ENCODE measurements around the gene PPP1R13B.

The PPP1R13B gene

DNA sequence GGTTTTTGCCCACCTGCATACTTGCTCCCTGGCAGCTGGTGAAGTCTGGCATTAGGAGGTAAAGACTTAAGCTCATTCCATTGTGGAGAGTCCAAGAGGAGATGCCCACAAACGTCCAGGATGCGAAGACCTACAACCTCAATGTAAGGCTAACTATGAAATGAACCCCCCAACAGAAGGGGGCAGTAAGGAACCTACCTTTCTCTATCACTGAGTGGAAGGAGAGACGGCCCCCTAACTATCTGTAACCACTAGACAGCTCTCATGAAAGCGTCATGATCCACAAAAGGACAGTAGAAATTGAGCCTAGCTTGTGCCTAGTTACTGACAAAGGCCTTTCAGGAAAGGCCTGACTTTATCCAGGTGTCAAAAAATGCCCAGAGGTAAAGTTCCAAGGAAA is 76.5 kb downstream of the PPP1R13B start:
- no peak for DNase-seq

DNA sequence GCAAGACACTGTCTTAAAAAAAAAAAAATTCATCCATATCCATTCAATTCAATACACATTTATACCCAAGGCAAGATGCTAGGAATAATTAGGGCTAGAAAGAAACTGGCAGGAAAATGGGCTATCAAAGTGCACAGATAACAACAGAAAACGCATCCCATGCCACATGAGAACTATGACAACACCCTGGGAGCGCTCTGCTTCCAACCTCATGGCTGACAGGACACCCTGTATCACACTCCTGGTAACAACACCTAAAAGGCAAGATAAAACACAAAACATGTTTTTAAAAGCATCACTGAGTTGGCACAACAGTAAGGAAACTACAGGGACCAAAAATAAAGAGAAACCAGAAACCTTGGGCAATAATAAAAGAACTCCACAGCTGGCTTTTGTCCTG is 76.9 kb downstream of the PPP1R13B start:
- no peak for DNase-seq

DNA sequence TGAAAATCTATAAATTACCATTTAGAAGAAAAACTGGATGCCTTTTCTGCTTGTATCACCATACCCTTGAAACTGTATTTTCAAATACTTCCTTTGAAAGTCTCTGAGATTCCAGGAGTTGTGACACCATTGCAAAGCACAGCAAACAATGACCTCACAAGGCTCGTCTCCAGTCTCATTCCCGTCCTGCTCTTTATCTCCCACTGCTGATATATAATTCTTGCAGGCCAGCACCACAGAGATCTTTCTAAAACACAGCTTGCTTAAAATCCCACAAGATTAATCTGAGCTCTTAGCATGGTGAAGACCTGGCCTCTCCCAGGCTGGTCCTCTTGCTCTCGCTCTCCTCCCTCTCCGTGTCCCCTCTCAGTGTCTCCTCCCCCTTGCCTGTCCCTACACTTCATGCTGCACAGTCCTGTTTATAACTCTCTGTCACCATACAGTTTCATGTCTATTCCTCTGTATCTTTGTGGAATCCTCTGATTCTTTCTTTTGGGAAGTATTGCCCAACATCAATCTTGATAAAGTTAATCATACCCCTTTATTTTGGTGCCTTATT is 80.0 kb downstream of the PPP1R13B start:
- DNase-seq, result no peak

DNA sequence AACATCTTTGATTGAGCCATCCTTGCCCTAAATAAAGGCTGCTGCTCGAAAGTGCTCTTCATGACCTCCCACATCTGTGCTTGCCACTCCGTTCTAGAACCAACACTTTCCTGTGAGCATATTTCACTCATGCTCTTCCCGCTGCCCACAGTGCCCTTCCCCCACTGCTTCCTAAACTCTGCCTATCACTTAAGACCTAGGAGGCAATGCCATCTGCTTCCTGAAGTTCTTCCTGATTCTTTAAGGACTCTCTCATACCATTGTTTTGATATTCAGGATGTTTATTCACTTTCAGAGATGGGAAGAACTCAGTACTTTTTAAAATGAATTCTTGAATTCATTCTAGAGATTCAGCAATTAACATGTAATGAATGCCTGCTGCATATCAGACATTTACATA is 81.8 kb downstream of the PPP1R13B start:
- DNase-seq, result no peak

DNA sequence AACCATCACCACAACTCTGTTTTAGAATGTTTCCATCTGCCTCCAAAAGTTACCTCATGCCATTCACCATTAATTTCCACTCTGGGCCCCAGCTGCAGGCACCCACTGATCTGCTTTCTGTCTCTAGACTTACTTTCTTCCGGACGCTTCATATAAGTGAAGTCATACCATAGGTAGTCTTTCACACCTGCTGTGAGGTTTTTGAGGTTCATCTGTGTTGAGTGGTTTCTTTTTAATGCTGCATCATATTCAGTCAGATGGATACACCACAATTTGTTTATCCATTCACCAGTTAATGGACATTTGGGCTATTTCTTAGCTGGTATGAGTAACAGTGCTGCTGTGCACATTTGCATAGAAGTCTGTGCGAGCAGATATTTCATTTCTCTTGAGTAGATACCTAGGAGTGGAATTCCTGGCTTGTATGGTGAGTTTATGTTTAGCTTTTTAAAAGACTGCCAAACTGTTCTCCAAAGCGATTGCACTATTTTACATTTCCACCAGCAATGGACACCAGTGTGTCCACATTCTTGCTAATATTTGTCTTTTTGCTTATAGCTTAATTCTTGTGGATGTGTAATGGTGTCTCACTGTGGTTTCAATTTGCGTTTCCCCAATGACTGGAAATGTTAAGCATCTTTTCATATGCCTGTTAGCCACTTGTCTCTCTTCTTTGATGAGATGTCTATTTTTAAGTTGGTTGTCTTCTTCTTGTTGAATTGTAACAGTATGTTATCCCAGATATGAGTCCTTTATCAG is 83.5 kb downstream of the PPP1R13B start:
- no peak for DNase-seq

DNA sequence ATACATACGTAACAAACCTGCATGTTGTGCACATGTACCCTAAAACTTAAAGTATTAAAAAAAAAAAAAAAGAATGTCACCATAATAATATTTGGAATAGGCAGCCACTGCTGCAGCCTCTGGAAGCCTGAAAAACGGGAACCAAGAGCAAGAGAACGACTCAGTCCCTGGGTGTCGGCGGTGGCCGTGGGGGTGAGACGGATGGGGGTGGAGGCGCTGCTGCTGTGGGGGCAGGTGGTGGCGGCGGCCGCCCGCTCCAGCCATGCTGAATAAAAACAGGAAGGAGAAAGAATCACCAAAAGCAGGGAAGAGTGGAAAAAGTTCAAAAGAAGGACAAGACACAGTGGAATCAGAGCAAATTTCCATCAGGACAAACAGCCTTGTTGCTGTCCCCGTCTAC is 84.8 kb downstream of the PPP1R13B start:
- DNase-seq, result no peak

DNA sequence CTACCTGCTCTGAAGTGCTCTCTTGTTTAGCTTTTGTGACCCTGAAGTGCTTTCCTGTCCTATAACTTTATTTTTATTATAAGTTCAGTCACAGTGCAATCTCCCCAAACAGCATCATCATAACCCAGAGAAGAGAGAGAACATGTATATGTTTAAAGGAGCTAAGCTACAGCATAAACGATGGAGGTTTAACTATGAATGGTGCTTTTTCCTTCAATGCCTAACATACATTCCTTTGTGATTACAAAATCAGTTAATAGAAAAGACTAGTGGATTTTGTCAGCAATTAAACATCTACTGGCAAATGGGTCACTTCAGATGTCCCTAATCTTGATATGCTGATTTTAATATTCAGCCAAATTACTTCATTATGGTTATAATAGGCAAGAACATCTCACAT is 85.3 kb downstream of the PPP1R13B start:
- no peak for DNase-seq

DNA sequence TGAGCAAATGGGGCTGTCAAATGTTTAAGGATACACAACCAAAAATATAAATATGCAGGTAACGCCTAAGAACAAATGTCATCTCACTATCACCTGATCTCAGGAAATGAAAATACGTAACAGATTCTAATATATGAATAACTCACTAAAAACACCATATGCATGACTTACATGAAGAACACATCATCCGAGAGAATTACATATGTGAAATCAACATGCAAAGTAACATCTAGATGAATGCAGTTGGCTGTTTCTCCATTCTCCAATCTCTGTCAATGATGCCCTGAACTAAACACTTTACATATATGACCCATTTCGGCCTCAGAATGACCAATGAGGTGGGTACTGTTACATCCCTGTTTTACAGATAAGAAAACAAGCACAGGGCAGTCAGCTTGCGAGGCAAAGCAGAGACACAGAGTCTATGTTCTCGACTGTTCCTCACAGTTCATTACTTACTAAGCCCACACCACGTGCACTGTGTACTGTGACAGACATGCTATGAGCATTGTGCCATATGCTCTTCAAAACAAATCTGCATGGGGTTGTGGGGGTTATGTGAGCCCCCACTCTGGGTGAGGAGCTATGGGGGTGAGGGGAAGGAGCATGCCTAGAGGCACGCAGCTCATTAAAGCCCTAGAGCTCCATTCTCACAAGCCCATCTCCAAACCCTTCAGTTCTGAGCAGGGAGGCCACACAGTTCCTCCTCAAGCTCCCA is 89.2 kb downstream of the PPP1R13B start:
- no peak for DNase-seq

DNA sequence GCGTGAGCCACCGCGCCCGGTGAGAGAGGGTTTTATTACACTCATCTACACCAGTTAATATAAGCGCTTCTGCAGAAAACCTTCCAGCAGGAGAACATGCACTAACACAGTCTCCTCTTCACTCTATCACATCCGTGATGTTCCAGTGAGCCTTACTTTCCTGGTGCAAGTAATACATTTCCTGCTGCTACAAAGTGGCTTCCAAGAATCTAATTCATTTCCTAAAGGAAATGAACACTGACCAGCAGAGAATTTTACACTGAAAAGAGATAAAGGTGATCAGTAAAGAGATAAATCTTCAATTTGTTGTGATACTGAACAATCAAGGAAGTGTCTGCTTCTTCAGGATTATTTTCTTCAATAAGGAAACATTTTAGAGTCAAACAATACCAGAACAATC is 92.3 kb downstream of the PPP1R13B start:
- DNase-seq, result no peak

DNA sequence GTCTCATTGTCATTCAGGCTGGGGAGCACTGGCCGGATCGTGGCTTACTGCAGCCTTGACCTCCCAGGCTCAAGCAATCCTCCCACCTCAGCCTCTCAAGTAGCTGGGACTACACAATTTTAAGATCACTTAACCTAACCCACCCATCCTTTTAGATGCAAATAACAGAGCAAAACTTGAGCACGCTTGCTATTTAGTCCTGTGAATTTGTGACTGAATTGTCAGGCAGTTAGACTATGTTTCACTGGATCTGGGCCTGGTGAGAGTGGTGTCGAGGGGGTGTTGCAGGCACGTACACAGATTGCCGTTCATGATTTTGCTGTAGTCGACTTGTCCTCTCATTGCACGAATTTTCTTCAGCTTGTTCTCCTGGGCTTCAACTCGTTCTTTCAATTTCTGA is 93.6 kb downstream of the PPP1R13B start:
- no peak for DNase-seq

DNA sequence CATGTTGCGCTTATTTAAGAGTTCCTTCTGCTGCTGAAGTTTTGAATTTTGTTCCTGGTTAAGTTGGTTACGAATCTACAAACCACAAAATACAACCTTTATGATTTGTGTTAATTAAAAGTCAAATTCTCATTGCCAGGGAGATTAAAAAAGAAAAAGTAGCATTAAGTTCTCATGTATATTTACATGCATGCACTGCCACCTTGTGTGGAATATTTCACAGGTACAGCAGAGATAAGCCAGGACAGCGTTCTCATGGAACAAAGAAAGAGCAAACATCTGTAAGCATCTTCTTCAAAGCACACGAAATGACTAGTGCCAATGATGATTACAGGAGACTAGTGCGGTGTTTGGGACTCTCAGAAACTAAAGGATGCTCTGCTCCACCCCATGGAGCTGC is 97.5 kb downstream of the PPP1R13B start:
- no peak for DNase-seq

DNA sequence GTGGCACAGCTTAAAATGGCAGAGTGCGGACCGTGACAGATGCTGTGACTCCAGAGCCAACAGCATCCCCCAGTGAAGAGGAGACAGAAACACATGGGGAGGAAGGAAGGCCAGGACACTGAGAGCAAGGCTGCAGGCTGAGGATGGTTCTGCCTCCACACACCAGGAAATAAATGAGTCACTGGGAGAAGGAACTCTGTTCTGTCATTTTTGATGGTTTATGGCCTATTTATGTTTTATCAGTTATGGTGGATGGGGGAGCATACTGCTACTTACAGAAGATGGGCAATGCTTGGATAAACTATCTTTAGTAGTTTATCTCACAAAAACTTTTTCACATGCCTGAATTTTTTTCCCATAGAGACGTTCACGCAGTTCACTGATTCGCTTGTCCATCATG is 97.9 kb downstream of the PPP1R13B start:
- DNase-seq, result no peak

DNA sequence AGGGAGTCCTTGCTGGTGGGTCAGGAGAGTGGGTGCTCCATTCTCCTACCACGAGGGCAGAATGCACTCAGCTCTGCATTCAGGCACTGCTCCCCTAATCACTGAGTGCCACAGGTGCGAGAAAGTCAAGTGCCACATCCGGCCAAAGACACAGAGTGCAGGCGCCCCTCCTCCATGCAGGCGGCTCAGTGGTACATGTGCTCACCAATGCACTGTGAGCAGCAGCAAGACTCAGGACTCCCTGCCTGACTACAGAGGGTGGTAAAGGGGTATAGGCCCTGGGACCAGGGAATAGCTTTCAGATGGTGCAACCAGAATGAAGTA is 98.9 kb downstream of the PPP1R13B start:
- peak; percentile 33 for DNase-seq

DNA sequence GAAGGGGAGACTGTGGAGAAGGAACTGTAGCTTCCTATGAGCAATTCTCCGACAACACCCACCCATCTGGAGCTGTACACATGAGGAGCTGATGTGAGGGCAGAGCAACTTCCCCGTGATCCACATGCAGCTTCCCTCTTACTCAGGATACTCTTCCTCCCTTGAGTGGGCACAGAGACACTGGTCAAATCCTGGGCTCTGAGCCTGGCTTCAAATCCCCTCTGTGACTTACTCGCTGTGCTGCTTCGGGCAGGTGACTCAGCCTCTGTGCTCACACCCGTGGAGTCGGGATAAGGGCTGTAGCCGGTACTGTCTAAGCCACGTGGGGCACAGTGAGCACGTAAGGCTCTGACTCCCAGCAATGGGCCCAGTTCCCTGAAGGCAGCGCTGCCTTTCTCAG is 100.7 kb downstream of the PPP1R13B start:
- DNase-seq, result no peak

DNA sequence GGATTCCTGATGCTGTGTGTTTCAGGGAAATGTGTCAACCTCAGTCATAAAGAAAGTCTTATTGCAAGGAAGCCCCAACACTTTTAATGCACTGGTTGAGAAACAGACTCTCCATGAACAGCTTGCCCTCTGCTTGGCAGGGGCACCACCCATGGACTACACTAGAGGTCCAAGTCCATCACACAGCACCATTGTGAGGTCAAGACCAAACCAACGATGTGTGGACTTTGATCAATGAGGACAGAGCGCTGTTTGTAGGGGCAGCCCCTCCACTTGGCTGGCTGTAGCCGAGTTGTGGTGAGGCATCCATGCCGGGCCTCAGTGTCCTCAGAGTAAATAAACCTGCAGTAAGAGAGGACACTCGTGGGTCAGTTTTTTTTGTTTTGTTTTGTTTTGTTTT is 102.0 kb downstream of the PPP1R13B start:
- DNase-seq, result no peak

DNA sequence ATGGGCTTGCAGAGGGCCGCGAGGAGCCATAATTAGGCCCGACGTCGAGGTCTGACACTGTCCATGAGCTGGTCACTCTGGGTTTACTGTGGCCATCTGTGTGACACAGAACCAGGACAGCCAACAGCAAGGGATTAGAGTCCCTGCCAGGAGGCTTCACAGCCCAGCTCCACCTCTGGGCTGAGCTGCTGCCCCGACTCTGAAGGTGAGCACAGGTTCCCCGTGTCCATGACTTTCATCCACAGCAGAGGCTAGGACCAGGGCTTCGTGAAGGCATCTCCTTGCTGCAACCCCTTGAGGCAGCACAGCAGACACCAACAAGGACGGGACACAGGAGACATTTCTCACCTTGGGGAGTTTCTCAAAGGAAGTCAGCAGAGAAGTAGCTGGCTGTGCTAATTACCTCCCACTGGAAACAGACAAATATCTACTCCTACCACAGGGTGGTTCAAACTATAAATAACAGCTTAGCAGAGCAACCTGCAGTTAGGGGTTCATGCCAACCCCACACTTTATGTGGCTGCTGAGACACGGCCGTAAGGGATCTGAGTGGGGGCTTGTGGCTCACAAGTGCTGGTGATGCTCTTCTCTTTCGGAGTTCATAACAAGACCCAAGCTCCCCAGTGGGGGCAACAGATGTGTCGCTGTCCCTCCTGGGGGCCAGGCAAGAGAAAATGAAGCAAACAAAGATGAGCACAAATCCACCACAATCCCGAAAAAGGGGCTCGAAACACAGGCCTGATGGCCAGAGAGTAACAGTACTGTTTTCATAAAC is 102.6 kb downstream of the PPP1R13B start:
- DNase-seq, result no peak

DNA sequence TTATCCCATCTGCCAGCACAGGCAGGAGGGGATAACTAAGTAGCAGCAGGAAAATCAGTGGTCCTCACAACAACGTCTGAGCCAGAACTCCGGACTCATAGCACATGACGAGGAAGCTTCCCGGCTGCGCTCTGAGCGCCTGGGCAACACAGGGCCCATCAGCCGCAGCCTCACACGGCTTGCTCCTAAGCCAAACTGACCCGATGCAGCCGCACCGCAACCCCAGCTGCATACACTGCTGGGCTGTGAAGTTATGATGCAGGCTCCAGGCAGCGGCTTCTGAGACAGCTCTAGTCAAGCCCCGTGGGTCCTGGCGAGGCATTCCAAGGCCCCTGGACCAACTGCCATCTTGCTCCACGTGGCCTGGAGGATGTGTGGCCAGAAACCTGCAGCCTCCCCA is 103.7 kb downstream of the PPP1R13B start:
- no peak for DNase-seq

DNA sequence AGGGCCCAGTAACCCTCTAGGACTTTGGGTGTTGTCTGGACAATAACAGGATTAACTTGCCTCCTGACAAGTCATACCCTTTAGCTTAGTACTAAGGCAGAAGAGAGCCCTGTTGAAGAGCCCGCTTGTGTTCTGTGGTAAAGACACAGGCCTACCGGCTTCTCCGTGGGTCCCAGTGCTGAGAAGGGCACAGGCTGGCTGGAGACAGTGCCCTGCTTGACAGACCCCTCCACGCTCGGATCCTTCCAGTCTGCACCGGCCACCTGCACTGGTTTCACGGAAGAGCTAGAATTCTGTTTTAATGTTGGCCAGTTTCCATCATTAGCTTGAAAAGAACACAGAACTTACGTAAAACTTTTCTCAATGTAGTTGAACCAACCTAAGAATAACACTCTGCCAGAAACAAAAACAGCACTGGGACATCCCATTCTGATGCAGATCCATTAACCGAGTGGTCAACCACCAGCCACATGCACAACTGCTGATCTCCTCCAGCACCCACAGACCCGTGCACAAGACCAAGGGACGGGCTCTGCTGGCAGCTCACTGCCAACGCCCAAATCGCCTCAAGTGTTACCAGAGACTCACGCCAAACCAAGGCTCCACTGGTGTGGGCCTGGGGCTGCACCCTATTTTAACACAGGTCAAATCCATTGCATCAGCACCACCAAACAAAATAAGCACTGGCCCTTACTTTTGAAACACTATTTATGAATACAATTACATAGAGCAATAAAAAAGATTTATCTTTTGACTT is 104.7 kb downstream of the PPP1R13B start:
- DNase-seq, result no peak

DNA sequence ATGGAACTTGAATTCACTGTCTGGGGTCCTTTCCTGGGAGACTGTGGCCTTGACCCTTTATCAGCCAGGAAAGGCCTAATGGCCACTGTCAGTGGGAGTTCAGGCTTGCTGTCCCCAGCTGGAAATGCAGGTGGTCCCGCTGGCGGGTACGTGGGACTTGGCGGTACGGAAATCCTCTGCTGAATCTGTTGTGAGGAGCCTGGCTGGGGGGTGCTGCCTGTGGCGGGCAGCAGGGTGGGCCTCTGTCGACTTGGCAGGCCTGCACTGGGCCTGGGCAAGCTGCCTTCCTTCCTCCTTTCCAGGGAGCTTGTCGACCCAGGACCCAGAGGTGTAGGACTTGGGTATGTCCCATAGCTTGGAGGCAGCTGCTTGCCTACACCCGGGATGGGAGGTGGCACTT is 105.5 kb downstream of the PPP1R13B start:
- no peak for DNase-seq

DNA sequence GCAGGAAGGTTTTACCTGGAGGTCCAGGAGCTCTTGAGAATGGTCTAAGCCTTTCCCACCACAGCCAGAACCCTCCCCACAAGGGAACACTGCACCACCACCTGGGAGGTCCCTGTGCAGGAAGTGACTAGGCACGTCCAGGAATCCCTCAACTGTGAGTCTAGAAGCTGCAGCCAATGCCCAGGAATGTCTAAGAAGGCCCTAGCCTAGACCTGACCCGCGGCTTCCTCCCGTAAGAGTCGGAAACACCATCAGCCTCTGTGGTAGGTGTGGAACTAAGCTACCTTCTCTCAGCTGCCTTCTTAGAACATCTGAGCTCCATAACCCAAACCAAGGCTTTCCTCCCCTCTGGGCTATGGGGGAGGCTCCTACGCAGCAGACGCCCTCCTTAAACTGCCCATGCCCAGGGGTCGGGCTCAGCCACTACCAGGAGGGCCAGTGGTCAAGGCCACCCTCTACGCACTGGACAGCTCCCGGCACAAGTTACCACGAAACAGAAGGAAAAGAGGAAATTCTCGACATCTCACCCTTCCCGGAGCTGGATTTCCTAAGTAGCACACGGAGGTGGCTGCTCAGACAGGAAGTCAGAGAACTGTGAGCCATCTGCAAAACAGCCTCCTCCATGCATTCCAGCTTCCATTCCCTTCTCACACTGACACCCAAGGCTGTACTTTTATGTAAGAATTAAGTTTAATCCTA is 106.2 kb downstream of the PPP1R13B start:
- DNase-seq, result no peak

DNA sequence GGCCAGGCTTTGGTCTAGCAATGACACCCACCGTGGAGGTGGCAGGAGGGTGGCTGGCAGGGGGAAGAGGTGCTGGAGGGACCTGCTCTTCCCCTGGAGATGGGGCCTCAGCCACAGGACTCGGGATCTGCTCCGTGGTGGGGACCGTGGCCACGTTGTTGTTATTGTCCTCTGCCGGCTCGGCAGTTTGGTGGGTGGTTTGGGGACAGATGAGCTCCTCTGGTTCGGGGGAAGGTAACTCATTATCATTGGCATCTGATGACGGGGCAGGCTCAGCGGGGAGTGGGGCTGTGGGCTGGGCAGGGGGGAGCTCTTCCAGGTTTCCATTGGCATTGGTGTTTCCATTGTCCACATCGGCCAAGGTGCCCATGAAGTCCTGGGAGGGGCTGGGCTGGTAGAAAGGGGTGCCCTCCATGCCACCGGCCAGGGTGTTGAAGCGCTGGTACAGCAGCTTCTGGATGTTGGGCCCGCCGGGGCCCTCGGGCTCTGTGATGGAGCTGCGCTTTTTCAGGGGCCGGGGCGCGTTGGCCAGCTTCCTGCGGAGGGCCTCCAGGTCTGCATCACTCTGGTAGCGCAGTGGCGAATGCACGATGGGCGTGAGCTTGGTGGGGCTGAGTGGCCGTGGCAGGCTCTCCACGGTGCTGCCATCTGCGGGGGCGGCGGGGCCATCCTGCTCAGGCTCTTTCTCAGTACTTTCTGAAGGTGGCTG is 107.4 kb downstream of the PPP1R13B start:
- DNase-seq, result no peak

DNA sequence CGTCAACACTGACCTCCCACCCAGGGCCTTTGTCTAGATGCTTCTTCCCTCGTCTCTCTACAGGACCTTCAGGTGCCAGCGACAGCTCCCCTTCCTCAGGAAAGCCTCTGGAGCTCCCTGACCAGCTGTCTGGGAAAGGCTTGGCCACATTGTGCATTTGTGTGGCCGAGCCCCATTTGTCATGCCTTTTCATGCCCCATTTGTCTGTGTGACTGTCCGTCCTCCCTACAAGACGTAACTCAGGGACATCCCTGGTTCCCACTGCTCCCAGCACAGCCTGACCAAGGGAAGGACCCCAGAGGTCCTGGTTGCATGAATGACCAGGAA is 107.9 kb downstream of the PPP1R13B start:
- DNase-seq, result no peak

Data from stimulated activated CD4-positive, alpha-beta T cell treated with anti-CD3 and anti-CD28 coated beads, Interleukin-4, amount 100 ng/mL, for 24 hours (primary cell).